ENCODE measurements around the gene CCL1. TPM values are rescaled to one million over a fixed set of nuclear protein-coding genes. Genes with fewer than 3 reads are reported as not detected.

CCL1 gene
- total RNA-seq, 1 experiment from 2014 or later = not detected

GRCh38 chr17:34366010-34366409, 3.0 kb upstream of the CCL1 start:
- no peaks in the 10 kb centered on the region for H3K36me3 Mint-ChIP-seq
- ATAC-seq (no peak), DNase-seq (ENCODE audit: low spot score) (no peak)
- no peak overlapping the region for H3K4me3 Mint-ChIP-seq
- H3K27me3 Mint-ChIP-seq (ENCODE audit: low read depth) = peaks cover 13% of the 10 kb centered on the region; the same call in 1 of the 2 replicates
- POLR2A ChIA-PET = no interaction called here
- TF ChIP-seq IRF1 (CRISPR knock-in tag; IDR thresholded peaks at IDR 0.05) = no peak
- TF ChIP-seq FOXP1 (CRISPR knock-in tag; IDR thresholded peaks at IDR 0.05; ENCODE audit: borderline replicate concordance) = no peak
- no peak for TF ChIP-seq SMAD3 (CRISPR knock-in tag; IDR thresholded peaks at IDR 0.05; ENCODE audit: borderline replicate concordance)
- no peak for TF ChIP-seq ATF1 (CRISPR knock-in tag; IDR thresholded peaks at IDR 0.05)
- TF ChIP-seq ZBTB43 (CRISPR knock-in tag; IDR thresholded peaks at IDR 0.05) = no peak
- no peak for TF ChIP-seq RORB (CRISPR knock-in tag; IDR thresholded peaks at IDR 0.05)
- no peak for TF ChIP-seq USF1 (CRISPR knock-in tag; IDR thresholded peaks at IDR 0.05)
- no peak for TF ChIP-seq E2F5 (CRISPR knock-in tag; IDR thresholded peaks at IDR 0.05)
- TF ChIP-seq NFYB (CRISPR knock-in tag; conservative IDR thresholded peaks at IDR 0.05; ENCODE audit: low read depth) = no peak
- TF ChIP-seq SP1 (CRISPR knock-in tag; conservative IDR thresholded peaks at IDR 0.05) = no peak
- no peak for TF ChIP-seq HMGA2 (CRISPR knock-in tag; IDR thresholded peaks at IDR 0.05)
- H3K9me3 Mint-ChIP-seq = no peaks in the 10 kb centered on the region
- H3K4me1 Mint-ChIP-seq = peaks cover 19% of the 10 kb centered on the region
- CTCF ChIA-PET = interaction anchor here (1.0 to 1.2 kb wide), 2 partner anchors 9 to 195 kb away, joined by 3 read pairs; no protein-coding TSS in a partner anchor
- H3K27ac Mint-ChIP-seq = no peak overlapping the region

- TF ChIP-seq MXD4 (CRISPR knock-in tag; IDR thresholded peaks at IDR 0.05; ENCODE audit: borderline replicate concordance) = no peak
- TF ChIP-seq CREM (CRISPR knock-in tag; IDR thresholded peaks at IDR 0.05) = no peak
- TF ChIP-seq PRDM15 (CRISPR knock-in tag; IDR thresholded peaks at IDR 0.05) = no peak
- no peak for TF ChIP-seq GRHL2 (CRISPR knock-in tag; IDR thresholded peaks at IDR 0.05; ENCODE audit: insufficient replicate concordance, severe bottlenecking)
- no peak for TF ChIP-seq GABPB1 (CRISPR knock-in tag; IDR thresholded peaks at IDR 0.05)
- TF ChIP-seq NR3C1 (CRISPR knock-in tag; conservative IDR thresholded peaks at IDR 0.05; ENCODE audit: low read depth) = no peak
- no peak for TF ChIP-seq MYBL2 (CRISPR knock-in tag; IDR thresholded peaks at IDR 0.05)
- TF ChIP-seq SMAD3 (CRISPR knock-in tag; IDR thresholded peaks at IDR 0.05; ENCODE audit: borderline replicate concordance) = no peak
- TF ChIP-seq ZNF317 (CRISPR knock-in tag; IDR thresholded peaks at IDR 0.05; ENCODE audit: borderline replicate concordance, low read depth) = no peak
- no peak for TF ChIP-seq ATF2 (CRISPR knock-in tag; IDR thresholded peaks at IDR 0.05; ENCODE audit: borderline replicate concordance, low read depth)
- no peak for TF ChIP-seq RELA (CRISPR knock-in tag; IDR thresholded peaks at IDR 0.05; ENCODE audit: borderline replicate concordance)
- no peak for TF ChIP-seq EMX1 (CRISPR knock-in tag; IDR thresholded peaks at IDR 0.05)
- ATAC-seq (no peak), DNase-seq (ENCODE audit: low spot score) (no peak)
- Mint-ChIP-seq H3K36me3 (no peaks in the 10 kb centered on the region), H3K27me3 (ENCODE audit: low read depth) (peaks cover 10% of the 10 kb centered on the region; the same call in 1 of the 2 replicates), H3K9me3 (no peaks in the 10 kb centered on the region), H3K4me1 (peaks cover 15% of the 10 kb centered on the region), H3K4me3 (no peak overlapping the region), H3K27ac (no peak overlapping the region)
- ChIA-PET POLR2A (no interaction called here), CTCF (interaction anchor here (0.9 kb wide), 1 partner anchor 59 kb away, joined by 3 read pairs; no protein-coding TSS in a partner anchor)
These were observed 2.3 kb upstream of the CCL1 start for GRCh38 chr17:34365340-34365739.

All from WTC11 (cell line).